CD14-positive monocyte (primary cell): ENCODE results near the gene SSTR4. TPM values are rescaled to one million over a fixed set of nuclear protein-coding genes. Genes with fewer than 3 reads are reported as not detected.

ENCODE experiments used
- DNase-seq, 3 donors: peaks; one replicate each; pipeline ENCODE4 v3.0.0-alpha.2; 2011 to 2022
- H2AFZ ChIP-seq: 2 replicates; pipeline ENCODE4 v1.6.0; 2012; ENCODE audit warnings: mild to moderate bottlenecking, low read depth, low read length, inconsistent platforms; ENCODE audit not compliant: insufficient read depth, poor library complexity, severe bottlenecking
- H3K27ac ChIP-seq, 2 donors: 1 replicate in 1 of 2; 2 replicates in 1 of 2; pipeline ENCODE4 v1.5.1; 2012 to 2013; ENCODE audit warnings: low read length in 2 of 2, control low read depth in 1 of 2, inconsistent platforms in 1 of 2, low read depth in 1 of 2, mild to moderate bottlenecking in 1 of 2
- H3K27me3 ChIP-seq, 2 donors: one replicate each; pipeline versions ENCODE4 v1.6.0 to v1.6.1; 2011 to 2013; ENCODE audit warnings: low read length in 2 of 2; ENCODE audit not compliant: control insufficient read depth in 2 of 2, insufficient read depth in 2 of 2
- H3K36me3 ChIP-seq, 2 donors: replicated peaks in 1 of 2; 1 replicate in 1 of 2; 2 replicates in 1 of 2; pipeline versions ENCODE4 v1.5.1 to v1.6.1; 2012 to 2013; ENCODE audit warnings: low read length in 2 of 2, control low read depth in 1 of 2, inconsistent platforms in 1 of 2, mild to moderate bottlenecking in 1 of 2; ENCODE audit not compliant: insufficient read depth in 2 of 2, control insufficient read depth in 1 of 2
- H3K4me1 ChIP-seq, 2 donors: 1 replicate in 1 of 2; 2 replicates in 1 of 2; pipeline versions ENCODE4 v1.5.1 to v1.6.1; 2012 to 2013; ENCODE audit warnings: low read length in 2 of 2, control low read depth in 1 of 2, inconsistent platforms in 1 of 2, mild to moderate bottlenecking in 1 of 2, moderate library complexity in 1 of 2; ENCODE audit not compliant: insufficient read depth in 2 of 2, control insufficient read depth in 1 of 2
- H3K4me2 ChIP-seq: replicated peaks from 2 replicates; pipeline ENCODE3; 2012; ENCODE audit warnings: low read length, moderate library complexity, mild to moderate bottlenecking; ENCODE audit not compliant: poor library complexity, severe bottlenecking; ENCODE audit errors: extremely low read depth
- H3K4me3 ChIP-seq, 3 experiments: fragments of 200-600 bp in 1 of 3; sonication (generic) in 1 of 3; replicated peaks in 1 of 3; 1 replicate in 2 of 3; 2 replicates in 1 of 3; pipeline ENCODE4 v1.5.1; 2011 to 2013; ENCODE audit warnings: low read length in 3 of 3, mild to moderate bottlenecking in 3 of 3, control low read depth in 2 of 3, low read depth in 2 of 3, inconsistent platforms in 1 of 3, moderate library complexity in 1 of 3
- H3K79me2 ChIP-seq: 2 replicates; pipeline ENCODE4 v1.6.0; 2012; ENCODE audit warnings: mild to moderate bottlenecking, control low read depth, inconsistent platforms, low read length, moderate library complexity; ENCODE audit not compliant: insufficient read depth
- H3K9ac ChIP-seq: 2 replicates; pipeline ENCODE4 v1.6.0; 2017; ENCODE audit warnings: low read length, mild to moderate bottlenecking; ENCODE audit not compliant: insufficient read depth, poor library complexity, severe bottlenecking
- H3K9me3 ChIP-seq, 2 donors: replicated peaks in 1 of 2; 1 replicate in 1 of 2; 2 replicates in 1 of 2; pipeline versions ENCODE4 v1.5.1 to v1.6.1; 2012 to 2013; ENCODE audit warnings: low read length in 2 of 2, control low read depth in 1 of 2; ENCODE audit not compliant: control insufficient read depth in 1 of 2, insufficient read depth in 1 of 2
- H4K20me1 ChIP-seq: 2 replicates; pipeline ENCODE4 v1.6.0; 2012; ENCODE audit warnings: mild to moderate bottlenecking, low read length, control low read depth, moderate library complexity; ENCODE audit not compliant: insufficient read depth
- H3K27ac Mint-ChIP-seq, 7 donors: one replicate each; pipeline ENCODE4 v1.8.0; 2020; ENCODE audit warnings: mild to moderate bottlenecking in 7 of 7, mixed read lengths in 7 of 7, moderate library complexity in 6 of 7, inconsistent platforms in 2 of 7
- H3K27me3 Mint-ChIP-seq, 3 donors: one replicate each; pipeline ENCODE4 v1.8.0; 2021 to 2022; ENCODE audit warnings: low read depth in 3 of 3, mild to moderate bottlenecking in 3 of 3, mixed read lengths in 3 of 3, moderate library complexity in 3 of 3, inconsistent platforms in 1 of 3
- H3K36me3 Mint-ChIP-seq, 2 donors: one replicate each; pipeline ENCODE4 v1.8.0; 2020; ENCODE audit warnings: mixed read lengths in 2 of 2, inconsistent platforms in 1 of 2, mild to moderate bottlenecking in 1 of 2
- H3K4me1 Mint-ChIP-seq: one replicate; pipeline ENCODE4 v1.8.0; 2020; ENCODE audit warnings: mild to moderate bottlenecking, mixed read lengths
- H3K4me3 Mint-ChIP-seq, 2 donors: one replicate each; pipeline ENCODE4 v1.8.0; 2020; ENCODE audit warnings: mild to moderate bottlenecking in 2 of 2, mixed read lengths in 2 of 2, moderate library complexity in 1 of 2
- H3K9me3 Mint-ChIP-seq, 7 donors: one replicate each; pipeline ENCODE4 v1.8.0; 2020 to 2022; ENCODE audit warnings: mixed read lengths in 7 of 7, mild to moderate bottlenecking in 6 of 7, moderate library complexity in 6 of 7, inconsistent platforms in 2 of 7
- CTCF ChIP-seq: fragments of 200-600 bp; IDR thresholded peaks from one replicate; pipeline ENCODE4 v1.8.0; 2022; ENCODE audit warnings: antibody characterized with exemption, mild to moderate bottlenecking
- WGBS: methylation state at CpG from one replicate; pipeline ENCODE4 v1.1.5; 2013; ENCODE audit warnings: missing lambda C conversion rate; ENCODE audit not compliant: insufficient coverage; 5-methylcytosine and 5-hydroxymethylcytosine counted together
- intact Hi-C, 2 donors: fragments of 100-400 bp; cut with micrococcal nuclease; formaldehyde crosslinking; loops; one replicate each; pipeline versions ENCODE4 v1.15.0 to v1.15.1; 2023
- polyA plus RNA-seq, 3 donors: library from polyadenylated mRNA; depleted of rRNA in 1 of 3; unstranded in 2 of 3; stranded (reverse) in 1 of 3; fragments of 300-500 nt in 2 of 3; fragments of >200 nt in 1 of 3; fragmentation: Illumina TruSeq in 2 of 3; gene quantifications; 1 replicate in 2 of 3; 2 replicates in 1 of 3; pipeline ENCODE4 v1.2.3, GENCODE V29; 2012 to 2021

Gene SSTR4
- polyA plus RNA-seq, 3 donors = not detected

GRCh38 chr20:23020230-23021018 lies 14.7 kb upstream of the SSTR4 start:
- peaks cover 0 to 2% of the 10 kb centered on the region in 2 donors for H3K9me3 ChIP-seq
- no peak overlapping the region for H3K27ac ChIP-seq
- intact Hi-C loops = loop anchor here (10.0 kb wide), 2 partner anchors 96 to 324 kb away; no protein-coding TSS in a partner anchor
- peaks cover 4 to 5% of the 10 kb centered on the region in 2 donors for H3K36me3 Mint-ChIP-seq
- WGBS = 96% methylated on average over 5 of the region's 12 CpGs
- TF ChIP-seq CTCF = no peak
- H4K20me1 ChIP-seq = no peaks in the 10 kb centered on the region
- H3K4me3 Mint-ChIP-seq = no peak overlapping the region
- peaks cover 2 to 4% (median 2%) of the 10 kb centered on the region in 3 donors for H3K27me3 Mint-ChIP-seq
- H3K9me3 Mint-ChIP-seq = peaks cover 0 to 5% (median 2%) of the 10 kb centered on the region in 7 donors
- no peak overlapping the region for H3K9ac ChIP-seq
- no peak for DNase-seq
- no peak overlapping the region for H3K4me2 ChIP-seq
- peaks cover 2 to 5% of the 10 kb centered on the region in 2 donors for H3K4me1 ChIP-seq
- no peak overlapping the region for H3K4me3 ChIP-seq
- no peak overlapping the region for H3K27ac Mint-ChIP-seq
- no peak overlapping the region for H2AFZ ChIP-seq
- H3K27me3 ChIP-seq = no peaks in the 10 kb centered on the region
- H3K79me2 ChIP-seq = no peaks in the 10 kb centered on the region
- peaks cover 18% of the 10 kb centered on the region for H3K4me1 Mint-ChIP-seq
- H3K36me3 ChIP-seq = no peaks in the 10 kb centered on the region

- Histone ChIP-seq H3K27ac (no peak overlapping the region), H2AFZ (no peak overlapping the region), H3K4me1 (peaks cover 13 to 16% of the 10 kb centered on the region in 2 donors), H3K79me2 (no peaks in the 10 kb centered on the region), H4K20me1 (no peaks in the 10 kb centered on the region), H3K36me3 (no peaks in the 10 kb centered on the region), H3K9me3 (peaks cover 0 to 2% of the 10 kb centered on the region in 2 donors), H3K9ac (no peak overlapping the region), H3K4me3 (no peak overlapping the region), H3K4me2 (no peak overlapping the region), H3K27me3 (no peaks in the 10 kb centered on the region)
- Mint-ChIP-seq H3K27ac (peak overlapping the region in 1 of 7 donors; percentile 31), H3K4me3 (no peak overlapping the region), H3K4me1 (peaks cover 28% of the 10 kb centered on the region), H3K36me3 (peaks cover 4 to 5% of the 10 kb centered on the region in 2 donors), H3K9me3 (peaks cover 0 to 5% (median 3%) of the 10 kb centered on the region in 7 donors), H3K27me3 (peaks cover 2 to 5% (median 4%) of the 10 kb centered on the region in 3 donors)
- 80% methylated on average over 1 of the region's 1 CpG for WGBS
- DNase-seq = peak; percentile 20 to 27 (median 22)
- intact Hi-C loops = loop anchor here (10.0 kb wide), 2 partner anchors 97 to 323 kb away; no protein-coding TSS in a partner anchor
- peak; percentile 22 for TF ChIP-seq CTCF
These were observed 13.6 kb upstream of the SSTR4 start for GRCh38 chr20:23021541-23021940.
